ENCODE data around the gene ADAM22. TPM values are rescaled to one million over a fixed set of nuclear protein-coding genes. Genes with fewer than 3 reads are reported as not detected.
"Not testable (repeated sequence)": the region's sequence is repeated elsewhere in the genome, so short reads cannot be mapped to it uniquely, and the experiment has no call there.

Gene ADAM22
- total and polyA plus RNA-seq, 12 donors = 0.19 to 3.7 (median 1.5) TPM

DNA sequence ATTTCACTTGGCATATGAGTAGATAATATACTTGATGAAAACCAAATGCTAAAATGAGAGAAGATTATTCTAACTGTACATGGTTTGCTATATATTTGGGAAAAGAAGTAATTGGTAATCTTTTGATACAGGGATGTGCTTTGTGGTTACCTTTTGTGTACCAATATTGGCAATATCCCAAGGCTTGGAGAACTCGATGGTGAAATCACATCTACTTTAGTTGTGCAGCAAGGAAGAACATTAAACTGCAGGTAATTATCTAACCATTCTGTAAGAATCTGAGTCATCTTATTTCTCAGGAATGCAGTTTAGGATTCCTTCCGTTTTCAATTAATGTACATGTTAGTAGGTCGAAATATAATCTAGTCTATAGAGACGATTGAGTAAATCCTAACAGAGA, 221.7 kb downstream of the ADAM22 start:
- TF ChIP-seq, protein P1, sequence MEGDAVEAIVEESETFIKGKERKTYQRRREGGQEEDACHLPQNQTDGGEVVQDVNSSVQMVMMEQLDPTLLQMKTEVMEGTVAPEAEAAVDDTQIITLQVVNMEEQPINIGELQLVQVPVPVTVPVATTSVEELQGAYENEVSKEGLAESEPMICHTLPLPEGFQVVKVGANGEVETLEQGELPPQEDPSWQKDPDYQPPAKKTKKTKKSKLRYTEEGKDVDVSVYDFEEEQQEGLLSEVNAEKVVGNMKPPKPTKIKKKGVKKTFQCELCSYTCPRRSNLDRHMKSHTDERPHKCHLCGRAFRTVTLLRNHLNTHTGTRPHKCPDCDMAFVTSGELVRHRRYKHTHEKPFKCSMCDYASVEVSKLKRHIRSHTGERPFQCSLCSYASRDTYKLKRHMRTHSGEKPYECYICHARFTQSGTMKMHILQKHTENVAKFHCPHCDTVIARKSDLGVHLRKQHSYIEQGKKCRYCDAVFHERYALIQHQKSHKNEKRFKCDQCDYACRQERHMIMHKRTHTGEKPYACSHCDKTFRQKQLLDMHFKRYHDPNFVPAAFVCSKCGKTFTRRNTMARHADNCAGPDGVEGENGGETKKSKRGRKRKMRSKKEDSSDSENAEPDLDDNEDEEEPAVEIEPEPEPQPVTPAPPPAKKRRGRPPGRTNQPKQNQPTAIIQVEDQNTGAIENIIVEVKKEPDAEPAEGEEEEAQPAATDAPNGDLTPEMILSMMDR (IDR thresholded peaks at IDR 0.05) = no peak
- Histone ChIP-seq H3K9me3 (peaks cover 0 to 25% (median 0%) of the 10 kb centered on the region in 11 donors), H3K4me3 (no peak overlapping the region), H3K36me3 (peaks cover 0 to 5% (median 0%) of the 10 kb centered on the region in 9 donors), H3K4me1 (no peaks in the 10 kb centered on the region), H3K27me3 (no peaks in the 10 kb centered on the region), H3K27ac (no peak overlapping the region)
- intact Hi-C loops (cut with DNase I) = no loop called here
- WGBS, 2 donors = 79 to 80% methylated on average over 4 of the region's 4 CpGs
- ATAC-seq = no peak
- no peak for DNase-seq

DNA sequence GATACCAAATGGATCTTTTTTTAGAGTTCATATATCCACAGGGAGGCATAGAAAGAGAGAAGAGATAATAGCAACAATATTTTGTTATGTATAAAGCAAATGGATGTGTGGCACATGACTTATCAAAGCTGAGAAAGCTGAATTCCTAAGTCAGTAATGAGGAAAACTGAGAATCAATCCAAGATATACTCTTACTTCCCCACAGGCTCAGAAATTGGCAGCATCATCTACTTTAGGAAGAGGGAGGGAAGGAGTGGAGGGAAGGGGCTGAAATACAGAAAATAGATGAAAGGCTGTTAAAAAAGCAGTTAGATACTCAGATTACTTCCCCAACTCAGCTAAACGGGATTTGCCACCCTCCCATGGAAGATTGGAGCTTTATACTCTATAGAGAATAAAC, 222.3 kb downstream of the ADAM22 start:
- H3K27me3 ChIP-seq = no peaks in the 10 kb centered on the region
- H3K27ac ChIP-seq = no peak overlapping the region
- WGBS, 2 donors = 43 to 56% methylated on average over 1 of the region's 1 CpG
- no peaks in the 10 kb centered on the region for H3K4me1 ChIP-seq
- intact Hi-C loops (cut with DNase I) = no loop called here
- peaks cover 0 to 5% (median 0%) of the 10 kb centered on the region in 9 donors for H3K36me3 ChIP-seq
- DNase-seq (no peak), ATAC-seq (no peak)
- H3K4me3 ChIP-seq = no peak overlapping the region
- TF ChIP-seq, protein P1 (IDR thresholded peaks at IDR 0.05) = no peak
- peaks cover 0 to 27% (median 0%) of the 10 kb centered on the region in 11 donors for H3K9me3 ChIP-seq

DNA sequence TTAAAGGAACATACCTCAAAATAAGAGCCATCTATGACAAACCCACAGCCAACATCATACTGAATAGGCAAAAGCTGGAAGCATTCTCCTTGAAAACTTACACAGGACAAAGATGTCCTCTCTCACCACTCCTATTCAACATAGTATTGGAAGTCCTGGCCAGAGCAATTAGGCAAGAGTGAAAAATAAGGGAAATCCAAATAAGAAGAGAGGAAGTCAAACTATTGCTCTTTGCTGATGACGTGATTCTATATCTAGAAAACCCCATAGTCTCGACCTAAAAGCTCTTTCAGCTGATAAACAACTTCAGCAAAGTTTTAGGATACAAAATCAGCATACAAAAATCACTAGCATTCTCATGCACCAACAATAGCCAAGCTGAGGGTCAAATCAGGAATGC, 225.7 kb downstream of the ADAM22 start:
- not testable (repeated sequence) for ATAC-seq, DNase-seq, H3K27me3 ChIP-seq, H3K36me3 ChIP-seq, H3K4me1 ChIP-seq, H3K4me3 ChIP-seq, H3K27ac ChIP-seq
- H3K9me3 ChIP-seq = peaks cover 0 to 31% (median 0%) of the 10 kb centered on the region in 11 donors
- intact Hi-C loops (cut with DNase I) = loop anchor here in 1 of 10 donors (10.0 kb wide), 1 partner anchor 365 kb away; no protein-coding TSS in a partner anchor
- 78 to 85% methylated on average over 2 of the region's 2 CpGs for WGBS, 2 donors

GRCh38 chr7:88165697-88166096, 231.6 kb downstream of the ADAM22 start:
- TF ChIP-seq, protein P1 (IDR thresholded peaks at IDR 0.05) = no peak
- Histone ChIP-seq H3K36me3 (no peaks in the 10 kb centered on the region), H3K9me3 (peaks cover 0 to 10% (median 0%) of the 10 kb centered on the region in 11 donors), H3K27me3 (no peaks in the 10 kb centered on the region), H3K4me1 (no peaks in the 10 kb centered on the region), H3K27ac (no peak overlapping the region), H3K4me3 (no peak overlapping the region)
- no peak for DNase-seq
- ATAC-seq = no peak
- intact Hi-C loops (cut with DNase I) = loop anchor here in 2 of 10 donors (5.0 to 10.0 kb wide), 2 partner anchors 368 to 371 kb away; no protein-coding TSS in a partner anchor

DNA sequence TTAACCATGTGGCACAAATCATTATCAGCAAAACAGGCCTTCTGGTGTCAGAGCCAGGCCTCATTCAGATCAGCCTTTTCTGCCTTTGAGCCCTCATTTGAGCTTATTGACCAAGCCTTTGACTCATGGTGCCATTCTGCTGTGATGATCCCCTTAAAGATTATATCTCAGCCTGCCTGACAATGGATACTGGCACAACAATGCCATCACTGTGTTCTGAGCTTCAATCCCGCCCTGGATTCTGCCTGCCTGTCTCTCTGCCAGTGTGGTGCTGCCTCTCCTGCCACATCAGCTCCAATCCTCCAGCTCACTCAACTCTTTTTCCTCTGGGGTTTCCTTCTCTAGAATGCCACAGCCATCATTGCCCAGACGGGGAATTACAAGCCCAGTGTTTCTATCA, 233.2 kb downstream of the ADAM22 start:
- H3K36me3 ChIP-seq = no peaks in the 10 kb centered on the region
- H3K27ac ChIP-seq = no peak overlapping the region
- DNase-seq (no peak), ATAC-seq (no peak)
- no peaks in the 10 kb centered on the region for H3K9me3 ChIP-seq
- H3K4me1 ChIP-seq = no peaks in the 10 kb centered on the region
- no peak overlapping the region for H3K4me3 ChIP-seq
- intact Hi-C loops (cut with DNase I) = loop anchor here in 2 of 10 donors (5.0 to 10.0 kb wide), 2 partner anchors 370 to 372 kb away; no protein-coding TSS in a partner anchor
- H3K27me3 ChIP-seq = no peaks in the 10 kb centered on the region
- WGBS, 2 donors = 82 to 87% methylated on average over 2 of the region's 2 CpGs
- TF ChIP-seq, protein P1 (IDR thresholded peaks at IDR 0.05) = no peak

Measured in heart right ventricle (tissue), 16 donors.